Neural cell (in vitro differentiated cells): ENCODE measurements around the gene MISP.
A peak's percentile ranks its signal among the peaks of the same experiment; 100 is the strongest.

Experiments used
- EZH2 ChIP-seq: fragments of 200-600, 300-800 bp; shearing (Covaris generic), sonication (generic); IDR thresholded peaks from 2 replicates; pipeline ENCODE4 v1.6.1; 2014; ENCODE audit warnings: antibody characterized with exemption, low read length, borderline replicate concordance, mild to moderate bottlenecking; ENCODE audit not compliant: insufficient read depth, poor library complexity, severe bottlenecking
- POLR2AphosphoS5 ChIP-seq: IDR thresholded peaks from 2 replicates; pipeline ENCODE4 v1.6.1; 2012
- SMC3 ChIP-seq: fragments of 450-650 bp; conservative IDR thresholded peaks from 2 replicates; pipeline ENCODE4 v1.6.1; 2014; ENCODE audit warnings: antibody characterized with exemption, mild to moderate bottlenecking, moderate library complexity; ENCODE audit not compliant: poor library complexity
- TAF1 ChIP-seq: IDR thresholded peaks from 2 replicates; pipeline ENCODE4 v1.6.1; 2012; ENCODE audit warnings: low read depth
- TF ChIP-seq, protein P1 (sequence below): fragments of 450-650 bp; IDR thresholded peaks from 2 replicates; pipeline ENCODE4 v1.5.1; 2014; ENCODE audit warnings: antibody characterized with exemption, mild to moderate bottlenecking, moderate library complexity; ENCODE audit not compliant: poor library complexity, severe bottlenecking

DNA sequence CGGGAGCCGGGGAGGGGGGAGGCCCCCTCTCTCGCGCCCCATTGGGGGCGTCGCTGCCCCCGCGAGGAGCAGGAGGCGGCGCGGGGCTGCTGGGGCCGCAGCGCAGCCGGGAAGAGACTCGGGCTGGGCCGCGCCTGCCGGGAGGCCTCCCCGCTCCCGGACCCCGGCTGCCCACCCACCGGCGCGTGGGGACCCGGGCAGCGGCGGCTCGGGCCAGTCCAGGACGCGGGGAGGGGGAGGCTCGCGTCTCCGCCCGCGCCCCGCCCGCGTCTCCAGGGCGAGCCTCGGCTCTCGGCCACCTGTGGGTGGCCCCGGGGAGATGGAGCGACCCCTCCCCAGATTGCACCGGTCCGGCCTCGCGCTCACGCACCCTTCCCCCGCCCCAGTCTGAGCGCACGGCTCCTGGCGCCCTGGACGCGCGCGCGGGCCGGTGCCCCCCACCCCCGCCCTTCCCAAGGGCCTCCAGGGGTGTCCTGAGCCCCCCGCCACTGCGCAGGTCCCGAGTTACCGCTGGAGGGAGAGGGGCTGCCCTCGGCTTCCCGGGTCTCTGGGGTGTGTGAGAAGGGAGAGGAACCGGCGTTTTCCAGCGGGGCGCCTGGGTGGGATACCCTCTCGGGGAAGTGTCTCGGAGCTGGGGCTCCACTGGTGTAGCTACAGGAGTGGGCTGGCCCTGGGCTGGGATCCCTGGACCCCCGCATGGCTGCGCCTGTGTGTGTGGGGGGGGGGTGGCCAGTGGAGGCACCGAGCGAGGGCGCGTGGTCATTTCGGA lies 41.5 kb upstream of the MISP start:
- TF ChIP-seq, protein P1, sequence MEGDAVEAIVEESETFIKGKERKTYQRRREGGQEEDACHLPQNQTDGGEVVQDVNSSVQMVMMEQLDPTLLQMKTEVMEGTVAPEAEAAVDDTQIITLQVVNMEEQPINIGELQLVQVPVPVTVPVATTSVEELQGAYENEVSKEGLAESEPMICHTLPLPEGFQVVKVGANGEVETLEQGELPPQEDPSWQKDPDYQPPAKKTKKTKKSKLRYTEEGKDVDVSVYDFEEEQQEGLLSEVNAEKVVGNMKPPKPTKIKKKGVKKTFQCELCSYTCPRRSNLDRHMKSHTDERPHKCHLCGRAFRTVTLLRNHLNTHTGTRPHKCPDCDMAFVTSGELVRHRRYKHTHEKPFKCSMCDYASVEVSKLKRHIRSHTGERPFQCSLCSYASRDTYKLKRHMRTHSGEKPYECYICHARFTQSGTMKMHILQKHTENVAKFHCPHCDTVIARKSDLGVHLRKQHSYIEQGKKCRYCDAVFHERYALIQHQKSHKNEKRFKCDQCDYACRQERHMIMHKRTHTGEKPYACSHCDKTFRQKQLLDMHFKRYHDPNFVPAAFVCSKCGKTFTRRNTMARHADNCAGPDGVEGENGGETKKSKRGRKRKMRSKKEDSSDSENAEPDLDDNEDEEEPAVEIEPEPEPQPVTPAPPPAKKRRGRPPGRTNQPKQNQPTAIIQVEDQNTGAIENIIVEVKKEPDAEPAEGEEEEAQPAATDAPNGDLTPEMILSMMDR = no peak
- TF ChIP-seq POLR2AphosphoS5 (no peak), EZH2 (no peak), TAF1 (peak; percentile 43), SMC3 (no peak)
